Sciatic nerve (tissue), 2 donors: ENCODE data around the gene CTRB1. TPM values are rescaled to one million over a fixed set of nuclear protein-coding genes. Genes with fewer than 3 reads are reported as not detected.
A peak's percentile ranks its signal among the peaks of the same experiment; 100 is the strongest.

Source experiments
- ATAC-seq: fragments of 200-7000 bp; cut with Tn5 transposase; one replicate; pipeline ENCODE4 v1.9.1; 2020; ENCODE audit warnings: mild to moderate bottlenecking, moderate library complexity
- DNase-seq: peaks from one replicate; pipeline ENCODE4 v3.0.0-alpha.2; 2020; ENCODE audit warnings: low spot score
- intact Hi-C: fragments of 100-400 bp; cut with DNase I; formaldehyde crosslinking; loops from one replicate; pipeline ENCODE4 v1.14.2; 2022
- total RNA-seq: library from RNA; stranded (reverse); fragmentation: NEBNext Ultra II Directional; extraction: Animal tissue kit (Norgen Biotek cat#: 25700); gene quantifications from one replicate; pipeline ENCODE4 v1.2.1, GENCODE V29; 2021
- donor health status: DM: no; HTN: no; CAD: no.
- donor health status: DM: no; HTN: no; CAD: no.

CTRB1 gene
- 2.7 TPM for total RNA-seq

DNA sequence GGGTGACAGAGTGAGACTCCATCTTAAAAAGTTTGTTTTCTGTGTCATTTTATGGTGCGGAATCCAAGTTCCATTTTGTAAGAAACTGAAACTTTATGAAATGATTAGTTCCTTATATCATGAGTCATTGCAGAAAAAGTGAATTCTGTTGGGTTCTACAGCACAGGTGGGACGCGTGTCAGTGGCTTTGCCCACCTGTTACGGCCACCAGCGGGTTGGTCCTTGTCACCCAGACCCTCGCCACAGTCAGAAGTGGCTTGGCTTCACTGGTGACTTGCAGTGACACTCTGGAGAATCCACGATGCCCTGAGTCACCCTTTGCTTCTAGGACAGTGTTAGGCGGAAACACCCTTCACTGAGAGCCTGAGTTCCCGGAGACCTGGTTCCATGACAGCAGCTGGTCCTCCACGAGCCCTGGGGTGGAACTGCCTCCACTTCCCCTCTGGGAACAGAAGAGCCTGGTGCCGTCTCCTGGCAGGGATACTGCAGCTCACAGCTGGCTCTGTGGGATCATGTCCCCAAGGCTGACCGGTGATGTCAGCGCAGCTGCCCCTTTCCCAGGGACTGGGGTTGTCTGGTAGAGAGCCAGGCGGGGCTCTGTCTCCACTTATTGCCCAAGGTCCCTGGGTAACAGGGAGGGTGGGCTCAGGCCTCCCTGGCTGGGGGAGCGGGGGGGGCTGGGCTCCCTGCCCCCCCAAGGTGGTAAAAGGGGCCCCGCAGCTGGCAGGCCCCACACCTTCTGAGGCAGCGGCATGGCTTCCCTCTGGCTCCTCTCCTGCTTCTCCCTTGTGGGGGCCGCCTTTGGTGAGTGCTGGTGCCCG is at the start of gene CTRB1:
Gene CTRB1 (plus strand): TSS at position 733 of the 821 bp plus-strand sequence. CDS start 20 bp downstream, at position 753.
- ATAC-seq (no peak), DNase-seq (no peak)
- intact Hi-C loops, result no loop called here

DNA sequence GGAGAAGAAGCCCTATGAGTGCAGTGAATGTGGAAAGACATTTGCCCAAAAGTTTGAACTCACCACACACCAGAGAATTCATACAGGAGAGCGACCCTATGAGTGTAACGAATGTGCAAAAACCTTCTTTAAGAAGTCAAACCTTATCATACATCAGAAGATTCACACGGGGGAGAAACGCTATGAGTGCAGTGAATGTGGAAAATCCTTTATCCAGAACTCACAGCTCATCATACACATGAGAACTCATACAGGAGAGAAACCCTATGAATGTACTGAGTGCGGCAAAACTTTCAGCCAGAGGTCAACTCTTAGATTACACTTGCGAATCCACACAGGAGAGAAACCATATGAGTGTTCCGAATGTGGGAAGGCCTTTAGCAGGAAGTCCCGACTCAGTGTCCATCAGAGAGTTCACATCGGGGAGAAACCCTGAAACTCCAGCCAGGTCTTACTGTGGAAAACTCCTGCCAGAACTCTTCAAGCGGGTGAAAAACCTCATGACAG is 48.8 kb upstream of the CTRB1 start:
- DNase-seq, result no peak
- ATAC-seq, result no peak

DNA sequence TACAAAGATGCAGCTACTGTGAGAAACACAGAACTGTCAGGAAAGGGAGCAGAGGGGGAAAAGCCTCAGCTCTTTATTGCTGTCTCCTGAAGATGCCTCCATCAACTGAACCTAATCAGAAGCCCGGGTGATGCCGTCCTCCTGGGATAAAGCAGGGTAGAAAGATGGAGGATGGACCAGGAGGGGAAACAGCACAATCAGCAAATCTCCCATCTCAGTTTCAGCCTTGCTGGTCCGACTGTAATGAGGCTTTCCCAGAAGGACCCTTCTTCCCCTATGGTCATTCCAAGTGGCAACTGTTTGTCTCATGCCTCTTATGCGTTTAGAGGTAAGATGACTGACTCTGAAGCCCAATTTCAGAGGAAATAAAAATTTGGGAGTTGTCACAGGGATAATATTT is 46.2 kb upstream of the CTRB1 start:
- intact Hi-C loops, result no loop called here
- DNase-seq, result no peak
- ATAC-seq, result no peak

More for the DNA sequence above, 48.8 kb upstream of the CTRB1 start:
- intact Hi-C loops, result no loop called here

DNA sequence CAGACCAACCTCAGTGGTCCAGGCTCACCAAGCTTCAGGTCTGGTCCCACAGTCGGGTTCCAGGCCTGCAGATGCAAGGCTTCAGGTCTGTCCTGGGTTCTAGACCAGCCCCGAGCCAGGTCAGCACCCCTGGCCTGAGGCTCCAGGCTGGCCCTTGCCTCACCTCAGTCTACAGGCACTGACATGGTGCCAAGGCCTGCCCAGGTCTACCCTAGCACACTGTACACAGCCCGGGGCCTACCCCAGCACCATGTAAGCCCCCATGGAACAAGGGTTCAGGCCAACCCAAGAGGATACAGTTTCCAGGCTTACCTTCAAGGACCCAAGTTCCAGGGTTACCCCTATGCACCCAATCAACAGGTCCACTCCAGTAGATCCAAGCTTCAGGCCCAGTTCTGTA is 43.7 kb upstream of the CTRB1 start:
- no peak for ATAC-seq
- intact Hi-C loops, result no loop called here
- no peak for DNase-seq

DNA sequence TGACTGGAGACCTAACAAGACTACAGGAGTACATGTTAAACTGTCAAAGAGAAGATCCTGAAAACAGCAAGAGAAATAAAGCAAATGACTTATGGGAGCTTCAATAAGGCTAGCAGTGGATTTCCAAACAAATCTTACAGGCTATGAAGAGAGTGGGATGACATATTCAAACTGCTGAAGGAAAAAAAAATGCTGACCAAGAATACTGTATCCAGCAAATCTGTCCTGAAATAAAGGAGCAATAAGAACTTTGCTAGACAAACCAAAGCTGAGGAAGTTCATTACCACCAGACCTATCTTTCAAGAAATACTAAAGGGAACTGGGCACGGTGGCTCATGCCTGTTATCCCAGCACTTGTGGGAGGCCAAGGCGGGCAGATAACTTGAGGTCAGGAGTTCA is 41.9 kb upstream of the CTRB1 start:
- ATAC-seq (no peak), DNase-seq (no peak)
- intact Hi-C loops, result no loop called here

DNA sequence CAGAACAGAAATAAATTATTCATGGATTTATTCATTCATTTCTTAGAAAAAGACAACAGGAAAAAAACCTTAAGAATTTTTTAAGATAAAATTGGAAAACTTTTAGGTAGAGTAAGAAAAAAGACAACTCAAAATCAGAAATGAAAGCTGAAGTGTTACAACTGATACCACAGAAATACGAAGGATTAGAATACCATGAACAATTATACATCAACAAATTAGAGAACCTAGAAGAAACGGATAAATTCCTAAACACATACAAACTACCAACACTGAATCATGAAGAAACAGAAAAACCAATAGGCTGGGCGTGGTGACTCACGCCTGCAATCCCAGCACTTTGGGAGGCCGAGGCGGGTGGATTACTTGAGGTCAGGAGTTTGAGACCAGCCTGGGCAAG is 39.6 kb upstream of the CTRB1 start:
- DNase-seq (no peak), ATAC-seq (no peak)
- intact Hi-C loops, result no loop called here

DNA sequence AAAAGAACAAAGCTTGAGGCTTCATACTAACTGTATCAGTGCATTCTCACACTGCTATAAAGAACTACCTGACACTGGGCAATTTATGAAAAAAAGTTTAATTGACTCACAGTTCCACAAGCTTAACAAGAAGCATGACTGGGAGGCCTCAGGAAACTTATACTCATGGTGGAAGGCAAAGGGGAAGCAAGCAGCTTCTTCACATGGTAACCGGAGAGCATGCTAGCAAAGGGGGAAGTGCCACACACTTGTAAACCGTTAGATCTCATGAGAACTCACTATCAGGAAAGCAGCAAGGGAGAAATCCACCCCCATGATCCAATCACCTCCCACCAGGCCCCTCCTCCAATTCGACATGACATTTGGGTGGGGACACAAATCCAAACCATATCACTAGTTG is 37.2 kb upstream of the CTRB1 start:
- ATAC-seq (no peak), DNase-seq (no peak)
- intact Hi-C loops, result no loop called here

DNA sequence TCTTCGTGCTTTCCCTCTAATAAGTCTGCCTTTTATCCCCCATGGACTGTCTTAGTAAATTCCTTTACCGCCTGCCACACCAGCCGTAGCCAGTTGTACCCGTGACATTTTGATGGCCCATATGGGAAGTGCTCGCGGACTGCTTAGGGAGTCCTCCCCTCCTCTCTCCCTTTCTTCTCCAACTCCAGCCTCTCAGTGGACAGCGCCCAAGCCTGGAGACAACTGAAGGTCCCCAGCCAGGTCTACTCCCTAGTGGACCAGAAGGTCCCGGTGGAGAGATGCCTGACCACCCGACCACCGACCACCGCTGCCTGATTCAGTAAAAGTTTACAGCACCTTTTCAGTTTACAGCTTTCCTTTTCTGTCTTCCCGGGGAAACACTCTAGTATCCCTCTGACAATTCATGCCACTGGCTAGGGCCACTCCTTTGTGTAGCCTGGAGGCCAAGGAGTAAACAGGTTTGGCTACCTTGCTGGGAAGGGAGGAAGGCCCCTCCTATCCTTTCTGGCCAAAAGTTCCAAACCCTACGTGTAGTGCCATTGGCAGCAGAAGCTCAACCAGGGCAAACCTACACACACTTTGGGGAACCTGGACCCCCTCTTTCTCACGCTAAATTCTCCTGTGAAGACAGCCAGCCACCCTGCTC is 29.8 kb upstream of the CTRB1 start:
- intact Hi-C loops, result no loop called here
- DNase-seq (no peak), ATAC-seq (no peak)

DNA sequence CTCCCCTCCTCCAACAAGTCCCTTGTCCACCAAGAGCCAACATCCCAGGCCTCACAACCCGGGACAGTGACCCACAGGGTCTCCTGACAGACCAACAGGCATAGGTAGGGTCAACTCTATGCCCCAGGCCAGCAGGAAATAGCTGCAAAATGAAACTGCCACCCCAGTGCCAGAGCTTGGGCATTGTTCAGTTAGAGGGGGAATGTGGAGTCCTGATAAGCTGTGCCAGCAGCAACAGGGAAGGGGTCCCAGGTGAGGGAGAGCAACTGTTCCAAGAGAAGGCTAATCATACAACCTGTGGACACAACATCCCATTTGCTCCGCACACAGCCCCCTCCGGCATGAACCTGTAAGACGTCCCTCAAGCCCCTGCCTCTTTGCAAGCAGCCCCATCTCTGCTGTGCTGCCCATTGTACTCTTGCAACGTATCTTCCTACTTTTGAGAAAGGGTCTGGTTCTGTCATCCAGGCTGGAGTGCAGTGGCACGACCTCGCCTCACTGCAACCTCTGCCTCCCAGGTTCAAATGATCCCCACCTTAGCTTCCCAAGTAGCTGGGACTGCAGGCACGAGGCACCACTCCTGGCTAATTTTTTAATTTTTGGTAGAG is 29.0 kb upstream of the CTRB1 start:
- intact Hi-C loops, result loop anchor here (10.0 kb wide), 1 partner anchor 575 kb away; no protein-coding TSS in a partner anchor
- DNase-seq (no peak), ATAC-seq (no peak)

DNA sequence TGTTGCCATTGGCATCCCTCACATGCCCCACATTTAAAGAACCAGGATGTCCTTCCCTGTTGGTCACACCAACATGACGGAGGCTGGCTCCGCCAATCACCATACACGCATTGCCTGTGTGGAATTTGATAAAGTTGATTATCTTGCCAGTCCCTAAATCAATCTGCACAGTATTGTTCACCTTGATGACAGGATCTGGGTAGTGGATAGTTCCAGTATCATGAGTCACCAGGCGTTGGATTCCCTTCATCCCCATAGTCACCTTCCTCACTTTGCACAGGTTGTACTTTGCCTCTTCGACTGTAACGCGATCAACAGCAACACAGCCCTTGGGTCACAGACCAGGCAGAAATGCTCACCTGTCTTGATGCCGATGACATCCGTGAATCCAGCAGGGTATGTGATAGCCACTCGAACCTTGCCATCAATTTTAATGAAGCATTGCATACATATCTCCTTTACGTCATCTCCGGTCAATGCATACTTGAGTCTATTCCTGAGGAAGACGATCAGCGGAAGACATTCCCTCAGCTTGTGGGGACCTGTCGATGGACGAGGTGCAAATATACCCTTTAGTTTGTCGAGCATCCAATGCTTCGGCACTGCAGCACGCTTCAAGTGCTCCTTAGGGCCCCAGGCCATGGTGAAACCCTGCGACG is 26.1 kb upstream of the CTRB1 start:
- DNase-seq, result no peak
- intact Hi-C loops, result loop anchor here (10.0 kb wide), 1 partner anchor 572 kb away; no protein-coding TSS in a partner anchor
- ATAC-seq, result no peak

DNA sequence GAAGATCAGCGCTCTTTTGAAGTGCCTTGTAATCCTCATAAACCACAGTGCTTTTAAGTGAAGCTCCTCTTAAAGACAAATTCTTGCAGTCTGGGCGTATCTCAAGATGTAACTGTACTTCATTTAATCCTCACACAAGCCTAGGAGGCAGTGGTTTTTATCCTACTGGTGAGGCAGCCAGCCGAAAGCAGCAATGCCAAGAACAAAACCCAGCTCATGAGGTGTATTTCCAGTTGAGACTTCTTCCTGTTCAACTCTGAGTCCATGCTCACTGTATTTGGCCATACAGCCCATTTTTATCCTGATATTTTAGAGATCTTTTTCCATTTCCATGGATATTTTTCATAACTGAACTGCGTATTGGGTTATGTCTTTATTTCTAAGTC is 25.5 kb upstream of the CTRB1 start:
- DNase-seq (no peak), ATAC-seq (no peak)
- intact Hi-C loops, result loop anchor here (10.0 kb wide), 1 partner anchor 572 kb away; no protein-coding TSS in a partner anchor

DNA sequence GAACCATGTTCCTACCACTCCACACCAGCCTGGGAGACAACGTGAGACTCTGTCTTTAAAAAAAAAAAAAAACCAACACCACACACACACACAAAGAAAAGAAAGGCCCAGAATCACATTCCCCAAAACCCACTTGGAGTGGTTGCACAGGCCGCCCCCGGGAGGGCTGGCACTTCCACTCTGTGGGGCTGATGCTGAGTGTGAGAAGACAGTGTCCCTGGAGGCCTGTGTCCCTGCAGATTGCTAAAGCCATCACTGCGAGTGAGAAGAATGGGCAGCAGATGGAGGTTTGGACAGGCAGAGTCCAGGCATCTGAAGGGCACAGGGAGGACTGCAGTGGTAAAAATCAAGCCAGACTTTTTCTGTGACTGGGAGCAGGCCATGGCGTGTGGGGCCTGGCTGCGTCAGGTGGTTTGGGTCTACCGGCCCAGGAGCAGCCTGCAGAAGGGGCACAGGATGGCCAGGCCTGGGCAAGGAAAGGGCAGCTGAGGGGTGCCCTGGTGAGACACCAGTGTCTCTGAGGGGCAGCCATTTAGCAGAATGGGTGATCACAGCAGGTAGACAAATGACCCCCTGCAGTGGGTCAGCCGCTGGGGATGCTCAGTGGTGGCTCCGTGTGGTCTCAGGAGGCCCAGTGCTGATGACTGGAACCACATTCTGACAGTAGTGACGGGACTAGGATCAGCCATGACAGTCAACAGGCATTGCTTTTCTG is 24.9 kb upstream of the CTRB1 start:
- DNase-seq, result no peak
- intact Hi-C loops, result loop anchor here (10.0 kb wide), 1 partner anchor 571 kb away; no protein-coding TSS in a partner anchor

DNA sequence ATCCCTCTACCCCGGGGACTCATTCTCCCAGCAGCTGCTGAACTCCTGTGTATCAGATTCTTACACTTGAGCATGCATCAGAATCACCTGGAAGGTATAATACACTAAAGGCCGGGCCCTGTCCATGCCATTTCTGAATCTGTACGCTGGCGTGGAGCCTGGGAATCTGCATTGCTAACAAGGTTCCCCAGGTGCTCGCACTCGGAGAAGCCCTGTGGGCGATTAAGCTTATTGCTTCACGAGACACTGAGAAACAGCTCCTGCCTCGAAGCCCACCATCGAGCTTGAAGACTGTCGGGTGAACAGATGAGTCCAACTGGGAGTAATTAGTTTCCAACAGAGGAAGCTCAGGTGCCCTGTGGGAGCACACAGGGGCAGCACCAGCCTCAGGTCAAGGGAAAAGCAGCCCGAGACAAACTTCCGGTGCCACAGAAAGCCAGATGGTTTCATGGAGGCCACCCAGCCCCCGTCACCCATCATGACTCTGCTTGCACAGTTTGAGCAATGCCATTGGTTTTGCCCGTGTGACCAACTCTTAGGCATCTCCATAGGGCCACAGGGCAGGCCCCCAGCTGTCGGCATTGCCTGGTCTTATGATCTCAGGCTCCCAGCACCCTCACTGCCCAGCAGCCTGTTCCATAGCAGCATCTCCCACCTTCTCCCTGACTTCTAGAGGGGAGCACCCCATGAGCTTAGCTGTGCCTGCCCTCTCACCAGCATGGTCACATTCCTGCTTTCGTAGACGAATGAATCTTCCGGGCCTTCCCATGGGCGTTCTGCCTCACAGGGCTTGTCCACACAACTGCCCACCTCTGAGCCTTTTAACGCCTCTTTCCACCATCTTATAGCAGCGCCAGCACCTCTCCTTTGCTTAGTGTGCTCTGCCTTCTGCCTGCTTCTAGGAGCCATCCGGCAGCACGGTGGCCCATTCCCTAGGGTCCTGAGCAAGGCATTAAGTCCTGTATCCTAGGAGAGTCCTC is 22.7 kb upstream of the CTRB1 start:
- ATAC-seq (no peak), DNase-seq (peak; percentile 32)
- intact Hi-C loops, result loop anchor here (10.0 kb wide), 1 partner anchor 569 kb away; no protein-coding TSS in a partner anchor

More for the DNA sequence above, 24.9 kb upstream of the CTRB1 start:
- ATAC-seq, result no peak

DNA sequence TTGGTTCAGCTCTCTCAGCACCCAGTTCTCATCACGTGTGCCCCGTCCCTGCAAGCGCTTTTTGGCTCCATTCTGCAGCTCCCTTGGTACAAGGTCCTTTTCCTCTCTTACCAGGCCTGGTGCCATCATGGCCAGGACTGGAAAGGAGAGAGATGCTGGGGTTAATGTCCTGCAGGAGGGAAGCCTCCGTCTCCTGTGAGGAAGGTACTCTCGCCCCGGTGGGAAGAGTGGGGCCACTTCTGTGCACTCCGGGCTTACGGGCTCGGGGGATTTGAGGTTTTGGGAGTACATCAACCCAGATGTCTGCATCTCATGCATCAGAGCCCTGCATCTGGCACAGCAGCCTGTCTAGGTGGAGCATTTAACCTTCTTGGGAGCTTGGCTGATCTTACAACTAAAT is 22.0 kb upstream of the CTRB1 start:
- DNase-seq, result peak; percentile 30
- ATAC-seq, result no peak
- intact Hi-C loops, result loop anchor here (10.0 kb wide), 1 partner anchor 568 kb away; no protein-coding TSS in a partner anchor

DNA sequence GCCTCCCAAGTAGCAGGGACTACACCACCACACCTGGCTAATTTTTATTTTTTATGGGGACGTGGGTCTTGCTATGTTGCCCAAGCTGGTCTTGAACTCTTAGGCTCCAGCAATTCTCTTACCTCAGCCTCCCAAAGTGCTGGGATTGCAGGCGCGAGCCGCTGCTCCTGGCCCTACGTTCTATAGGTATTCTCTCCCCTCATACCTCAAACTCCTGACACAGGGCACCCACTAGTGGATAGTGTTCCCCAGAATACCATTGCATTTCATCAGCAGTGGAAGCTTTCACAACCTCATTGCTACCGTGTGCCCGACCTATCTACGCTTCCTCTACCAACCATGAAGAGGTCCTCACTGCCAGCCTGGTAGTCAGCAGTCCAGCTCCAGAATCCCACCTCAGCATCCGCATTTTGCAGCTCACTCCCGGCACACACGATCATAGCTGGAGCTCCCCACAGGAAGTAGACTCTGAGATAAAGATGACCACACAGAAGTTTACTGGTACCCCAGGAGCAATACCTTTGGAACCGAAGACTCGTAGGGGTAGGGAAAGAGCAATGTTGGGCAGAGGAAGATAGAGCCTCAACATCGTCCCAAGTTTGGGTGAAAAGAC is 21.2 kb upstream of the CTRB1 start:
- intact Hi-C loops, result loop anchor here (10.0 kb wide), 1 partner anchor 567 kb away; no protein-coding TSS in a partner anchor
- no peak for ATAC-seq
- peak; percentile 18 for DNase-seq

DNA sequence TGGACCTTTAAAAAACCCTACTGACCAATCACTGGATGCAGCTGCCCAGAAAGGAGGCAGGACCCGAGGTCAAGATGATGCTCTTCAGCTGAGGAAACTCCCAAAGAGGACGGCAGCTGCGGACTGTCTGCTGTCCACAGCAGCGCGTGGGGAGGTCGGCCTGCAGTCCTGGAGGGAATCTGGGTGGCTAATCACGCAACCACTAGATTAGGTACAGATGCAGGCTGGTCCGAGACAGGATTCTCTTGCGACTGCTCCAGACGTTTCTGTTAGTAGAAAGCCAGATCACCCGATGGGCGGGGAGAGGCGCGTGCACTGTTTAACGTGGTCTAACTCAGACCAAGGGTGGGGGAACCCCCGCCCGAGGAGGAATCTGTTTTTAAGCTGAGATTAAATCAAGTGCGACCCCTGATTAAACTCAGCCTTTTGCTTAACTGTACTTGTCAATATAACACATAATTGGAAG is 20.6 kb upstream of the CTRB1 start:
- DNase-seq (peak; percentile 54), ATAC-seq (no peak)
- intact Hi-C loops, result loop anchor here (10.0 kb wide), 1 partner anchor 567 kb away; no protein-coding TSS in a partner anchor
